Activated CD8-positive, alpha-beta T cell treated with anti-CD3 and anti-CD28 coated beads for 36 hours (primary cell): ENCODE results near the gene IQSEC2. TPM values are rescaled to one million over a fixed set of nuclear protein-coding genes. Genes with fewer than 3 reads are reported as not detected.

Source experiments
- ATAC-seq: fragments of 200-7000 bp; cut with Tn5 transposase; one replicate; pipeline ENCODE4 v1.10.0; 2021; ENCODE audit warnings: mild to moderate bottlenecking, moderate library complexity
- CTCF ChIA-PET: fragments of 350-600 bp; sonication (Branson Sonifier 250); formaldehyde crosslinking; loops from one replicate; lab custom pipeline; 2021; ENCODE audit warnings: antibody characterized with exemption; lab: Charles Lee
- POLR2A ChIA-PET: fragments of 350-600 bp; sonication (Branson Sonifier 250); formaldehyde crosslinking; loops from one replicate; lab custom pipeline; 2021; ENCODE audit warnings: antibody characterized with exemption; lab: Charles Lee
- DNase-seq: peaks from one replicate; pipeline ENCODE4 v3.0.0-alpha.2; 2020
- H3K27ac Mint-ChIP-seq: one replicate; pipeline ENCODE4 v1.8.0; 2021; ENCODE audit warnings: mild to moderate bottlenecking, mixed read lengths
- H3K27me3 Mint-ChIP-seq: one replicate; pipeline ENCODE4 v1.8.0; 2021; ENCODE audit warnings: mixed read lengths
- H3K36me3 Mint-ChIP-seq: one replicate; pipeline ENCODE4 v1.8.0; 2021; ENCODE audit warnings: low read depth, mixed read lengths
- H3K4me1 Mint-ChIP-seq: one replicate; pipeline ENCODE4 v1.8.0; 2021; ENCODE audit warnings: low read depth, mixed read lengths
- H3K4me3 Mint-ChIP-seq: one replicate; pipeline ENCODE4 v1.8.0; 2021; ENCODE audit warnings: mild to moderate bottlenecking, moderate library complexity, mixed read lengths
- H3K9me3 Mint-ChIP-seq: one replicate; pipeline ENCODE4 v1.8.0; 2021; ENCODE audit warnings: mixed read lengths
- intact Hi-C: fragments of 100-400 bp; cut with micrococcal nuclease; formaldehyde crosslinking; loops from one replicate; pipeline ENCODE4 v1.10.0; 2022
- total RNA-seq, 2 experiments: library from RNA; stranded (reverse); gene quantifications; one replicate each; pipeline ENCODE4 v1.2.3, GENCODE V29; 2021
- TF ChIP-seq, protein P1 (sequence below): fragments of 200-600 bp; IDR thresholded peaks from one replicate; pipeline ENCODE4 v1.8.0; 2022; ENCODE audit warnings: antibody characterized with exemption, mild to moderate bottlenecking

The IQSEC2 gene
- total RNA-seq, 2 experiments from 2014 or later = 0.05 to 0.07 TPM

DNA sequence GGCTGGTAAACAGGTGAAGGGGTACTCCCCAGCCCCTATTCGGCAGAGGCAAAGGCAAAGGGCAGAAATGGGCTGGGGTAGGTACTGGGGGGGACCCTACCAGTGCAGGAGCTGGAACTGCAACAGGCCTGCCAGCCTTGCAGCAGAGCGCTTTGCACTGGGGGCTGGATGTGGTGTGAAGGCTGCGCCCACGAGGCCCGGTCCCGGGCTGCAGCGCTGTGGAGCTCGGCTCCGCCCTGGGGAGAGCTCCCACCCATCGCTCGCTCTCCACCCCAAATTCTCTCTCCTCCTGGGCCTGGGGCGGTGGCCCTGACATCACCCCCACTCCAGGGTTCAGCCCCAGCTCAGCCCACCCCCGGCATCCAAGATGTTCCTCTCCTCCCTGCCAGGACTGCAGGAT lies 24.2 kb downstream of the IQSEC2 start:
- ATAC-seq = no peak
- ChIA-PET POLR2A (no interaction called here), CTCF (no interaction called here)
- H3K4me1 Mint-ChIP-seq = peaks cover 8% of the 10 kb centered on the region
- no peaks in the 10 kb centered on the region for H3K9me3 Mint-ChIP-seq
- intact Hi-C loops = no loop called here
- TF ChIP-seq, protein P1, sequence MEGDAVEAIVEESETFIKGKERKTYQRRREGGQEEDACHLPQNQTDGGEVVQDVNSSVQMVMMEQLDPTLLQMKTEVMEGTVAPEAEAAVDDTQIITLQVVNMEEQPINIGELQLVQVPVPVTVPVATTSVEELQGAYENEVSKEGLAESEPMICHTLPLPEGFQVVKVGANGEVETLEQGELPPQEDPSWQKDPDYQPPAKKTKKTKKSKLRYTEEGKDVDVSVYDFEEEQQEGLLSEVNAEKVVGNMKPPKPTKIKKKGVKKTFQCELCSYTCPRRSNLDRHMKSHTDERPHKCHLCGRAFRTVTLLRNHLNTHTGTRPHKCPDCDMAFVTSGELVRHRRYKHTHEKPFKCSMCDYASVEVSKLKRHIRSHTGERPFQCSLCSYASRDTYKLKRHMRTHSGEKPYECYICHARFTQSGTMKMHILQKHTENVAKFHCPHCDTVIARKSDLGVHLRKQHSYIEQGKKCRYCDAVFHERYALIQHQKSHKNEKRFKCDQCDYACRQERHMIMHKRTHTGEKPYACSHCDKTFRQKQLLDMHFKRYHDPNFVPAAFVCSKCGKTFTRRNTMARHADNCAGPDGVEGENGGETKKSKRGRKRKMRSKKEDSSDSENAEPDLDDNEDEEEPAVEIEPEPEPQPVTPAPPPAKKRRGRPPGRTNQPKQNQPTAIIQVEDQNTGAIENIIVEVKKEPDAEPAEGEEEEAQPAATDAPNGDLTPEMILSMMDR = no peak
- no peaks in the 10 kb centered on the region for H3K27me3 Mint-ChIP-seq
- no peaks in the 10 kb centered on the region for H3K36me3 Mint-ChIP-seq
- no peak for DNase-seq
- no peak overlapping the region for H3K4me3 Mint-ChIP-seq
- H3K27ac Mint-ChIP-seq = no peak overlapping the region

GRCh38 chrX:53256446-53257041 lies 24.8 kb downstream of the IQSEC2 start:
- TF ChIP-seq, protein P1 = no peak
- H3K9me3 Mint-ChIP-seq = no peaks in the 10 kb centered on the region
- peaks cover 3% of the 10 kb centered on the region for H3K4me1 Mint-ChIP-seq
- ChIA-PET POLR2A (no interaction called here), CTCF (interaction anchor here (1.4 kb wide), 1 partner anchor 12 kb away, joined by 4 read pairs; no protein-coding TSS in a partner anchor)
- intact Hi-C loops = no loop called here
- H3K36me3 Mint-ChIP-seq = no peaks in the 10 kb centered on the region
- H3K4me3 Mint-ChIP-seq = no peak overlapping the region
- no peak overlapping the region for H3K27ac Mint-ChIP-seq
- ATAC-seq = no peak
- H3K27me3 Mint-ChIP-seq = no peaks in the 10 kb centered on the region
- DNase-seq = no peak

DNA sequence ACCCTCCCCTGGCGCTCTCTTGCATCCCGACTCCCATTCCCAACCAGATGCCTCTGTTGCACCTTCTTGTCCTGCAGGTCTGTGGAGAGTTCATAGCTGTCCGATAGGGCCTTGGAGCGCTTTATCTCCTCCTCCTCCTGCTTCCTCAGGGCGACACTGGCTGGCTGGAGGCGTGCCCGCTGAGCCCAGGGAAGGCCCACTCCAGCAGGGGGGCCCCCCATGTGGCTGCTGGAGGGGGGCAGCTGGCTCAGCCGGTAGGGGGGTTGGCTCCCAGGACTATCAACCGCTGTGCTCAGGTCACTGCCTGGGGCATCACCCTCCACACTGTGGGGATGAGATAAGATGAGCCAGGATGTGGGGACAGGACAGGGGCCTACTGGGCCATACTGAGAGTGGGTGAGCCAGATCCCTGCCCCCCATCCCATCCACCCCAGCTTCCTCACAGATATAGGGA lies 25.6 kb downstream of the IQSEC2 start:
- Mint-ChIP-seq H3K9me3 (no peaks in the 10 kb centered on the region), H3K27ac (no peak overlapping the region), H3K27me3 (no peaks in the 10 kb centered on the region), H3K36me3 (no peaks in the 10 kb centered on the region), H3K4me1 (no peaks in the 10 kb centered on the region), H3K4me3 (no peak overlapping the region)
- DNase-seq (no peak), ATAC-seq (no peak)
- TF ChIP-seq, protein P1 = no peak
- ChIA-PET POLR2A (no interaction called here), CTCF (interaction anchor here (1.4 kb wide), 1 partner anchor 11 kb away, joined by 4 read pairs; no protein-coding TSS in a partner anchor)
- intact Hi-C loops = no loop called here

- no peak for DNase-seq
- TF ChIP-seq, protein P1 = no peak
- no peaks in the 10 kb centered on the region for H3K27me3 Mint-ChIP-seq
- ChIA-PET POLR2A (no interaction called here), CTCF (interaction anchor here (0.8 kb wide), 1 partner anchor 15 kb away, joined by 3 read pairs; no protein-coding TSS in a partner anchor)
- H3K4me3 Mint-ChIP-seq = no peak overlapping the region
- no peaks in the 10 kb centered on the region for H3K36me3 Mint-ChIP-seq
- no peak for ATAC-seq
- no peaks in the 10 kb centered on the region for H3K4me1 Mint-ChIP-seq
- intact Hi-C loops = no loop called here
- no peak overlapping the region for H3K27ac Mint-ChIP-seq
- no peaks in the 10 kb centered on the region for H3K9me3 Mint-ChIP-seq
These were observed 26.6 kb downstream of the IQSEC2 start for GRCh38 chrX:53254570-53255461.
